Measurements from ENCODE around the gene SPATA2L. TPM values are rescaled to one million over a fixed set of nuclear protein-coding genes. Genes with fewer than 3 reads are reported as not detected.
A peak's percentile ranks its signal among the peaks of the same experiment; 100 is the strongest.

SPATA2L gene
- total RNA-seq, 1 experiment from 2014 or later = 15.3 TPM

DNA sequence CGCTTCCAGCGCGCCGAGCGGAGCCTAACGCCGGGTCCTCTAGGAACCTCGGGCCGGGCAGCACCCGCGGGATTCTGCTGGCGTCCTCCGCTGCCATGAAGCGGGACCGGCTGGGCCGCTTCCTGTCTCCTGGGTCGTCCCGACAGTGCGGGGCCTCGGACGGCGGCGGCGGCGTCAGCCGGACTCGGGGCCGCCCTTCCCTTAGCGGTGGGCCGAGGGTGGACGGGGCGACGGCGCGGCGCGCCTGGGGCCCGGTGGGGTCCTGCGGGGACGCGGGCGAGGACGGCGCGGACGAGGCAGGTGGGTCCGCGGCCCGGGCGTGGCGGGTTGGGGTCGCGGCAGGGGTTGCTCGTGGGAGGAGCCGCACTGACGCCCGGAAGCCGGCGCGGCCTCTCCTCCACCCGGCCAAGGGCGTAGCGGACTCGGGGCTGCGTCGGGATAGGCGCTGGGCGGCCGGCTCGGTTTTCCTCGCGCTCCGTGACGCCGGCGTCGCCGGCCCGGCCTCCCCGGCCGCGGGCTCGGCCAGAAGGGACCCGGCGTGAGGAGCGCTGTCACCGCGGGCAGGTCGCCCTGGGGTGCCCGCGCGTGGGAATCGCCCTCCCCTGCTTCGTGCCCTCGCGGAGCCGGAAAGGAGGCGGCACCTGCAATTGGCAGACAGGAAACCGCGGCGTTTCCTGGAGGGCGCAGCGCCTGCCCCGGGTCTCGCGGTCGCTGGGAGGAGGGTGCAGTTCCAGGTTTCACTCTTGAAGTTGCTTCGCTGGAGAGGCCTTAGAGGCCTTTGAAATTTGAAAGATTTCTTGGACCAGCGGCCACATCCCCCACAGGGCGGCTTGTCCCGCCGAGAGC lies 20.3 kb upstream of the SPATA2L start:
- peaks cover 29% of the 10 kb centered on the region for H3K4me1 ChIP-seq (replicated peaks; ENCODE audit: insufficient read depth)
- H3K27me3 ChIP-seq (ENCODE audit: insufficient read depth, low read depth) = no peaks in the 10 kb centered on the region
- H3K79me2 ChIP-seq (ENCODE audit: low read depth) = peaks cover 25% of the 10 kb centered on the region
- peak overlapping the region; percentile 93 for H3K4me3 ChIP-seq
- peaks cover 54% of the 10 kb centered on the region; the same call in 1 of the 2 replicates for H3F3A ChIP-seq (ENCODE audit: insufficient read depth, low read depth)
- peak overlapping the region; percentile 71 for H2AFZ ChIP-seq
- intact Hi-C loops (cut with micrococcal nuclease; ENCODE audit: unreplicated experiment) = loop anchor here (1.0 kb wide), 1 partner anchor 9 kb away; no protein-coding TSS in a partner anchor
- no TSS peak for BruUV-seq (replicated peaks)
- no peaks in the 10 kb centered on the region for H3K9me2 ChIP-seq (ENCODE audit: insufficient read depth)
- peak in 1 of 2 experiments; percentile 62 for DNase-seq
- TF ChIP-seq, protein P1, sequence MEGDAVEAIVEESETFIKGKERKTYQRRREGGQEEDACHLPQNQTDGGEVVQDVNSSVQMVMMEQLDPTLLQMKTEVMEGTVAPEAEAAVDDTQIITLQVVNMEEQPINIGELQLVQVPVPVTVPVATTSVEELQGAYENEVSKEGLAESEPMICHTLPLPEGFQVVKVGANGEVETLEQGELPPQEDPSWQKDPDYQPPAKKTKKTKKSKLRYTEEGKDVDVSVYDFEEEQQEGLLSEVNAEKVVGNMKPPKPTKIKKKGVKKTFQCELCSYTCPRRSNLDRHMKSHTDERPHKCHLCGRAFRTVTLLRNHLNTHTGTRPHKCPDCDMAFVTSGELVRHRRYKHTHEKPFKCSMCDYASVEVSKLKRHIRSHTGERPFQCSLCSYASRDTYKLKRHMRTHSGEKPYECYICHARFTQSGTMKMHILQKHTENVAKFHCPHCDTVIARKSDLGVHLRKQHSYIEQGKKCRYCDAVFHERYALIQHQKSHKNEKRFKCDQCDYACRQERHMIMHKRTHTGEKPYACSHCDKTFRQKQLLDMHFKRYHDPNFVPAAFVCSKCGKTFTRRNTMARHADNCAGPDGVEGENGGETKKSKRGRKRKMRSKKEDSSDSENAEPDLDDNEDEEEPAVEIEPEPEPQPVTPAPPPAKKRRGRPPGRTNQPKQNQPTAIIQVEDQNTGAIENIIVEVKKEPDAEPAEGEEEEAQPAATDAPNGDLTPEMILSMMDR (conservative IDR thresholded peaks at IDR 0.05) = no peak
- TF ChIP-seq EZH2 (IDR thresholded peaks at IDR 0.05; ENCODE audit: low read depth) = no peak
- peak overlapping the region; percentile 45 for H3K27ac ChIP-seq
- peaks cover 22% of the 10 kb centered on the region for H4K20me1 ChIP-seq (ENCODE audit: insufficient read depth)
- ChIA-PET CTCF (interaction anchor here (1.1 kb wide), 1 partner anchor 21 kb away, joined by 3 read pairs; no protein-coding TSS in a partner anchor), POLR2A (ENCODE audit: unreplicated experiment) (no interaction called here)
- no peaks in the 10 kb centered on the region for H3K9me3 ChIP-seq (ENCODE audit: insufficient read depth, low read depth)
- H3K4me2 ChIP-seq = peak overlapping the region; percentile 95
- no peaks in the 10 kb centered on the region for H3K36me3 ChIP-seq (ENCODE audit: low read depth)

DNA sequence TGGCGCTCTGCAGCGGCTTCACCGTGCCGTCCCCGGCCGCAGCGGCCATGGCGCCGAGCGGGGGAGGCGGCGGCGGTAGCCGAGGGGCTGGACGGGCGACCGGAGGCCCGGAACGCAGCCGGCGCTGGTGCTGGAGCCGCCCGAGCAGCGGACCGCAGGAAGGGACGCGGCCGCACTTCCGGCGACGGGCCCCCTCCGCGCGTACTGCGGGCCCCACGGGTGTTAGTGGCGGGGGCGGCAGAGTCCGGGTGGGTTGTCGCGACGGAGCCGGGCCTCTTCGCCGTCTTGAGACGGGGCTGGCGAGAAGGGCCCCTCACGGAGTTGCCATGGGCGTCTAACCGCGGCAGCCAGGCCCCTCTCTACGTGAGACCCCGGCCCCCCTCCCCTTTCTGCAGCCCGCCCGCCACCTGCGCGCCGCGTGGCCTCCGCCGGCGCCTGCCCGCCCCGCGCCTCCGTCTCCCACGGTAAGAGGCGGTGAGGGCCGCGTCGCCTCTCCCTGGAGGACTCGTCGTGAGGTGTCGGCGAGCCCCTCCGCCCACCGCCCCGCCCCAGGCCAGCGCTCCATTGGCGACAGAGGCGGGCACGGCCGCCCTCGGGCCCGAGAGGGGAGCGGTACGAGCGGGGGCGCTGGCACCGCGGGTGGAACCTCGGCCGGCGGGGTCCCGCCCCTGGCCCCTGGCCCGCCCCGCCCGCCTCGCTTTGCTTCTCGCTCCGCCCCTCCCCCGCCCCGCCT lies 19.5 kb upstream of the SPATA2L start, which contains the start of the genes VPS9D1 and ZNF276:
VPS9D1 (minus strand) TSS at position 86 of the 733 bp plus-strand sequence; CDS start at position 49, 37 bp downstream.
ZNF276 (plus strand) TSS at position 725 of the 733 bp plus-strand sequence. CDS start 104 bp downstream, outside the sequence.
- Histone ChIP-seq H3F3A (ENCODE audit: insufficient read depth, low read depth) (peaks cover 58% of the 10 kb centered on the region), H3K36me3 (ENCODE audit: low read depth) (no peaks in the 10 kb centered on the region), H2AFZ (peak within 1 kb of the TSS; percentile 71), H3K79me2 (ENCODE audit: low read depth) (peaks cover 25% of the 10 kb centered on the region), H3K27me3 (ENCODE audit: insufficient read depth, low read depth) (no peaks in the 10 kb centered on the region), H3K9me2 (ENCODE audit: insufficient read depth) (no peaks in the 10 kb centered on the region), H3K4me3 (peak within 1 kb of the TSS; percentile 93), H3K4me1 (replicated peaks; ENCODE audit: insufficient read depth) (peaks cover 29% of the 10 kb centered on the region), H3K27ac (peak within 1 kb of the TSS; percentile 91), H4K20me1 (ENCODE audit: insufficient read depth) (peaks cover 22% of the 10 kb centered on the region), H3K9me3 (ENCODE audit: insufficient read depth, low read depth) (no peaks in the 10 kb centered on the region), H3K4me2 (peak within 1 kb of the TSS; percentile 95)
- peak; percentile 66 to 91 for DNase-seq
- no TSS peak for BruUV-seq (replicated peaks)
- intact Hi-C loops (cut with micrococcal nuclease; ENCODE audit: unreplicated experiment) = loop anchor here (1.0 kb wide), 1 partner anchor 9 kb away; no protein-coding TSS in a partner anchor
- TF ChIP-seq, protein P1 (conservative IDR thresholded peaks at IDR 0.05) = no peak
- no peak for TF ChIP-seq EZH2 (IDR thresholded peaks at IDR 0.05; ENCODE audit: low read depth)
- ChIA-PET CTCF (interaction anchor here (1.1 kb wide), 1 partner anchor 21 kb away, joined by 3 read pairs; no protein-coding TSS in a partner anchor), POLR2A (ENCODE audit: unreplicated experiment) (interaction anchor here (0.6 kb wide), 1 partner anchor 15 kb away, joined by 6 read pairs; no protein-coding TSS in a partner anchor)

DNA sequence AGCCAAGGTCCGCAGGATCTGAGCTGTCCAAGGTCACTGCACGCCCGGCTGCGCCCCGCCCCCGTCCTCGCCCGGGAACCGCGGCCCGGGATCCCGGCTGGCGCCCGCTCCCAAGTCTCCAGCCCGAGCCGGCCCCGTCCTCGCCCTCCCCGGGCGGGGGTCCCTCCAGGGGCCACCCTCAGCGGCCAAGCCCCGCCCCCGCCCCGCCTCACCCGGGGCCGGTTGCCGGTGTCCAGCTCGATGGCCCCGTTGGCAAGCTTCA lies 19.0 kb upstream of the SPATA2L start:
- TF ChIP-seq EZH2 (IDR thresholded peaks at IDR 0.05; ENCODE audit: low read depth) = no peak
- TF ChIP-seq, protein P1 (conservative IDR thresholded peaks at IDR 0.05) = no peak
- Histone ChIP-seq H3F3A (ENCODE audit: insufficient read depth, low read depth) (peaks cover 55% of the 10 kb centered on the region), H3K27ac (peak overlapping the region; percentile 91), H3K27me3 (ENCODE audit: insufficient read depth, low read depth) (no peaks in the 10 kb centered on the region), H3K9me2 (ENCODE audit: insufficient read depth) (no peaks in the 10 kb centered on the region), H4K20me1 (ENCODE audit: insufficient read depth) (peaks cover 22% of the 10 kb centered on the region), H3K4me3 (peak overlapping the region; percentile 93), H3K79me2 (ENCODE audit: low read depth) (peaks cover 25% of the 10 kb centered on the region), H3K4me1 (replicated peaks; ENCODE audit: insufficient read depth) (peaks cover 29% of the 10 kb centered on the region), H2AFZ (peak overlapping the region; percentile 63; the same call in 1 of the 2 replicates), H3K9me3 (ENCODE audit: insufficient read depth, low read depth) (no peaks in the 10 kb centered on the region), H3K36me3 (ENCODE audit: low read depth) (no peaks in the 10 kb centered on the region), H3K4me2 (peak overlapping the region; percentile 95)
- POLR2A ChIA-PET (ENCODE audit: unreplicated experiment) = interaction anchor here (0.6 kb wide), 1 partner anchor 14 kb away, joined by 6 read pairs; no protein-coding TSS in a partner anchor
- intact Hi-C loops (cut with micrococcal nuclease; ENCODE audit: unreplicated experiment) = no loop called here
- DNase-seq = peak in 1 of 2 experiments; percentile 69
- BruUV-seq (replicated peaks) = no TSS peak
- CTCF ChIA-PET = interaction anchor here (1.1 kb wide), 1 partner anchor 20 kb away, joined by 3 read pairs; no protein-coding TSS in a partner anchor
